ENCODE data around the gene SERPINB13.

Gene SERPINB13

DNA sequence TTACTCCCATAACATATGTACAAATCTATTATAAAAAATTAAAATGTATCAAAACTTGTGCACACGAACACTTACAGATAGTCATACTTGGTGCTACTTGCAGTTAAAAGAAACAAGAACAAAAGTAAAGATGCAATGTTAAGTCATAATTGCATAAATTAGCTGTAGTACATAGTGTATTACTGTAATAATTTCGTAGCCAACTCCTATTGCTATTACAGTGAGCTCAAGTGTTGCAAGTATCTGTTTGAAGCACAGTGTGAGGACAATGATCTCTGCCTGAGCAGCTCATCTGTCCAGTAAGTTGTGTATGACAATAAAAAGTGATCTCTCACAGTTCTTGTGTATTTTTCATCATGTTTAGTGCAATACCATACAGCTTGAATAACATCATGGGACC is 7.5 kb upstream of the SERPINB13 start:
- TF ChIP-seq, protein P1, sequence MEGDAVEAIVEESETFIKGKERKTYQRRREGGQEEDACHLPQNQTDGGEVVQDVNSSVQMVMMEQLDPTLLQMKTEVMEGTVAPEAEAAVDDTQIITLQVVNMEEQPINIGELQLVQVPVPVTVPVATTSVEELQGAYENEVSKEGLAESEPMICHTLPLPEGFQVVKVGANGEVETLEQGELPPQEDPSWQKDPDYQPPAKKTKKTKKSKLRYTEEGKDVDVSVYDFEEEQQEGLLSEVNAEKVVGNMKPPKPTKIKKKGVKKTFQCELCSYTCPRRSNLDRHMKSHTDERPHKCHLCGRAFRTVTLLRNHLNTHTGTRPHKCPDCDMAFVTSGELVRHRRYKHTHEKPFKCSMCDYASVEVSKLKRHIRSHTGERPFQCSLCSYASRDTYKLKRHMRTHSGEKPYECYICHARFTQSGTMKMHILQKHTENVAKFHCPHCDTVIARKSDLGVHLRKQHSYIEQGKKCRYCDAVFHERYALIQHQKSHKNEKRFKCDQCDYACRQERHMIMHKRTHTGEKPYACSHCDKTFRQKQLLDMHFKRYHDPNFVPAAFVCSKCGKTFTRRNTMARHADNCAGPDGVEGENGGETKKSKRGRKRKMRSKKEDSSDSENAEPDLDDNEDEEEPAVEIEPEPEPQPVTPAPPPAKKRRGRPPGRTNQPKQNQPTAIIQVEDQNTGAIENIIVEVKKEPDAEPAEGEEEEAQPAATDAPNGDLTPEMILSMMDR (IDR thresholded peaks at IDR 0.05; ENCODE audit: borderline replicate concordance, control extremely low read depth, extremely low read depth, insufficient read depth, missing control alignments), result no peak
- no peak for DNase-seq (ENCODE audit: low spot score)
- in situ Hi-C loops (cut with MboI; ENCODE audit: low sequenced_read_pairs, unreplicated experiment), result loop anchor here (10.0 kb wide), 2 partner anchors 55 to 255 kb away; no protein-coding TSS in a partner anchor

DNA sequence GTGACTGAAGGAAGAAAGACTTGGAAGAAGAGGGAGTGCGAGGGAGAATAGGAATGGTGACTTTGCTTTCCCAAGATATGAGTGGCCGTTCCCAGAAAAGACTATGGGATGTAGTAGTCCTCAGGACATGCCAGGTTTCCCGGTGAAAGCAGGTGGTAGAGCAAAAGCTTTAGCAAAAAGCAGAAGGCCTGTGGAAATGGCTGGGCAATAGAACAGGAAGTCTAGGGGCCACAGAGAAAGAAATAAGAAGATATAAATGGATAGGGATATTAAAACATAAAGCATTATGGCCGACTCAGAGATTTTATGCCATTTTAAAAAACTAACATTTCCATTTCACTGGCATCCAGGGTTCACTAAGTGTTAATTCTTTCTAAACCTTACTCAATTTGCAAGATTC is 1.2 kb upstream of the SERPINB13 start:
- DNase-seq (ENCODE audit: low spot score), result no peak
- TF ChIP-seq, protein P1 (IDR thresholded peaks at IDR 0.05; ENCODE audit: borderline replicate concordance, control extremely low read depth, extremely low read depth, insufficient read depth, missing control alignments), result no peak
- in situ Hi-C loops (cut with MboI; ENCODE audit: low sequenced_read_pairs, unreplicated experiment), result loop anchor here (10.0 kb wide), 1 partner anchor 249 kb away; no protein-coding TSS in a partner anchor

DNA sequence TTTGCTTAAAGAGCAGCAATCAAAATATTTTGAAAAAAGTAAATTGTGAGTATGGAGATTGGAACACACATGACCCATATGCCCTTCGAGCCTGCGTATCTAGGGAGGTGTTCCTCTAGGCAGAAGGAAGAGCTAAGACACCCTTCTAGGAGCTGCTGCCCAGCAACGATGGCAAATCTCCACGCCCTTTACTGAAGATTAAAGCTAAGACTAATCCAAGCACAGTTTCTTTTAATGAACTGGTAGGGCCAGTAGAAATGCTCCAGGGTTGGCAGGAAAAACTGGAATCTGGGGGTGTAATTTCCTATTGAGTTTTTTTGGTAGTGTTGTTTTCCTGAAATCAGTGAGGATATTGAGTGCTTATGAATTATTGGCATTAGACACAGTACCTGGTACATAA is 712 bp upstream of the SERPINB13 start:
- DNase-seq (ENCODE audit: low spot score), result no peak
- in situ Hi-C loops (cut with MboI; ENCODE audit: low sequenced_read_pairs, unreplicated experiment), result loop anchor here (10.0 kb wide), 1 partner anchor 248 kb away; no protein-coding TSS in a partner anchor
- TF ChIP-seq, protein P1 (IDR thresholded peaks at IDR 0.05; ENCODE audit: borderline replicate concordance, control extremely low read depth, extremely low read depth, insufficient read depth, missing control alignments), result no peak

DNA sequence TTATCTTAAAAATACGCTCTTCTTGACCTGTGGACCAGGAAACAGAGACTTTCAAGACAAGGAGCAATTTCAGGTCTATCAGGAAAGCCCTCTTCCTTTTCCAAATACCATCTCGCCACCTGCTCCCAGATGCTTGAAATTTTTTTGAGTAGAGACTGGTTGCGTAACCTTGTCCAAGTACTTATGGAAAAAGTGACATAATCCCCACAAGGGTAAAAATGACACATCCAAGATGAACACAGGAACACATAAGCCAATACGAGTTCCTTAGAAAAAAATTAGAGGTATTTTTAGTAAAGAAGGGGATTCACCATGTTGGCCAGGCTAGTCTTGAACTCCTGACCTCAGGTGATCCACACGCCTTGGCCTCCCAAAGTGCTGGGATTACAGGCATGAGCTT is 1.8 kb downstream of the SERPINB13 start:
- in situ Hi-C loops (cut with MboI; ENCODE audit: low sequenced_read_pairs, unreplicated experiment), result loop anchor here (10.0 kb wide), 1 partner anchor 246 kb away; no protein-coding TSS in a partner anchor
- DNase-seq (ENCODE audit: low spot score), result no peak
- TF ChIP-seq, protein P1 (IDR thresholded peaks at IDR 0.05; ENCODE audit: borderline replicate concordance, control extremely low read depth, extremely low read depth, insufficient read depth, missing control alignments), result no peak

DNA sequence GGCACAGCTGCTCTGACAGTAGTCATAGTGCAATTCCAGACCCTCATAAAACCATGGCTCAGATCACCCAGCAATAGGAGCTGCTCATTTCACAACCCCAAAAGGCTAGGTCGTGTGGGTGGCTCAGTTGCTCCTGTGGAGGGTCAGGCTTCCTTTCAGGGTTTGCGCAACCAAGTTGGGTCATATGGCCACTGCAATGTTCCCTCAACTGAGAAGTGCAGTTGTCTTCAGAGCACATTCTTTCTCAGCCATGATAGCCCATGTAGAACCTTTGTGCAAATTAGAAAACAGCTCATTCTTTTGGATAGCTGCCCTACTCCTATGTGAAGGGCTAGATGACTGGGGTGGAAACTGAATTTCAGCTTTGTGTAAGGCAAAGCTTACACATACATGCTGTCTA is 3.2 kb downstream of the SERPINB13 start:
- no peak for DNase-seq (ENCODE audit: low spot score)
- in situ Hi-C loops (cut with MboI; ENCODE audit: low sequenced_read_pairs, unreplicated experiment), result no loop called here
- TF ChIP-seq, protein P1 (IDR thresholded peaks at IDR 0.05; ENCODE audit: borderline replicate concordance, control extremely low read depth, extremely low read depth, insufficient read depth, missing control alignments), result no peak

DNA sequence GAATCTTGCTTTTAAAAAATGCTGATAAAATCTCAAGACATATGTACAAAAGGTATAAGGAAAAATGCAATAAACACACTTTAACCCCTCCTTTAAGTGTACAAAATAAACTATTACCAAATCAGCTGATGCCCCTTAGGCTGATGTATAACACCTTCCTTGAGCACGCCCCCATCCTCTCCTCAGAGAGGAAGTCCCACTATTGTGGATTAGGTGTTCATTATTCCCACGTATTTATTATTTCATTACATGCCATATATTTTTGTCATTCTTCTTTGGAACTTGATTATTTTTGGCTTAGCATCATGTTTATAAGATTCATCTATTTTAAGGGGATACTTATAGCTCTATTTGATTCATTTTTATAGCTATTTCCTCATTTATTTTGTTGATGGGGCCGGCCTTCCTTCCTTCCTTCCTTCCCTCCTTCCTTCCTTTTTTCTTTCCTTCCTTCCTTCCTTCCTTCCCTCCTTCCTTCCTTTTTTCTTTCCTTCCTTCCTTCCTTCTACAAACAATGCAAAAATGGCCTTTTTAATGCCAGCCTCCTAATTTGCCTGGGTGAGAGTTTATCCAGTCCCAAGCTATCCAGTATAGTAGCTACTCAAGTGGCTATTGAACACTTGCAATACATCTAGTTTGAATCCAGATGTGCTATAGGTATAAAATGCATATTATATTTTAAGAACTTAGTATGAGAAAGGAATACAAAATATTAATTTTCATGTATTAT is 4.0 kb downstream of the SERPINB13 start:
- DNase-seq (ENCODE audit: low spot score), result no peak
- in situ Hi-C loops (cut with MboI; ENCODE audit: low sequenced_read_pairs, unreplicated experiment), result no loop called here

More for the DNA sequence above, 4.0 kb downstream of the SERPINB13 start:
- TF ChIP-seq, protein P1 (IDR thresholded peaks at IDR 0.05; ENCODE audit: borderline replicate concordance, control extremely low read depth, extremely low read depth, insufficient read depth, missing control alignments), result no peak
